GM21360 (cell line): ENCODE measurements around the gene TNFSF12.

Experiments
- ATAC-seq: cut with Tn5 transposase; IDR thresholded peaks from one replicate; pipeline ENCODE4 v1.9.1; 2021; ENCODE audit warnings: mild to moderate bottlenecking, moderate library complexity; ENCODE audit not compliant: unreplicated experiment

The TNFSF12 gene, protein sequence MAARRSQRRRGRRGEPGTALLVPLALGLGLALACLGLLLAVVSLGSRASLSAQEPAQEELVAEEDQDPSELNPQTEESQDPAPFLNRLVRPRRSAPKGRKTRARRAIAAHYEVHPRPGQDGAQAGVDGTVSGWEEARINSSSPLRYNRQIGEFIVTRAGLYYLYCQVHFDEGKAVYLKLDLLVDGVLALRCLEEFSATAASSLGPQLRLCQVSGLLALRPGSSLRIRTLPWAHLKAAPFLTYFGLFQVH

GRCh38 chr17:7548585-7549400 is at the start of gene TNFSF12:
TSS of gene TNFSF12 (plus strand) at chr17:7549058. CDS start at chr17:7549154, 96 bp downstream.
- ATAC-seq, result no peak

DNA sequence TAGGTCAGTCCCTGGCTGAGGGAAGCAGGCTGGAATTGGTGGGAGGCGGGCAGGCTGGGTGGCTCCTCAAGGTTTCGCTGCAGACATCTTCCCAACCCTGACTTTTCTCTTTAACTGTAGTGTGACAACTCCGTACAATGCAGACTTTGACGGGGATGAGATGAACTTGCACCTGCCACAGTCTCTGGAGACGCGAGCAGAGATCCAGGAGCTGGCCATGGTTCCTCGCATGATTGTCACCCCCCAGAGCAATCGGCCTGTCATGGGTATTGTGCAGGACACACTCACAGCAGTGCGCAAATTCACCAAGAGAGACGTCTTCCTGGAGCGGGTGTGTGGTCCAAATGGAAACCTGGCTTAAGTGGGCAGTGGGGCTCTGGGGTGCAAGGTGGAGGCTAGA is 49.7 kb upstream of the TNFSF12 start:
- ATAC-seq, result no peak

DNA sequence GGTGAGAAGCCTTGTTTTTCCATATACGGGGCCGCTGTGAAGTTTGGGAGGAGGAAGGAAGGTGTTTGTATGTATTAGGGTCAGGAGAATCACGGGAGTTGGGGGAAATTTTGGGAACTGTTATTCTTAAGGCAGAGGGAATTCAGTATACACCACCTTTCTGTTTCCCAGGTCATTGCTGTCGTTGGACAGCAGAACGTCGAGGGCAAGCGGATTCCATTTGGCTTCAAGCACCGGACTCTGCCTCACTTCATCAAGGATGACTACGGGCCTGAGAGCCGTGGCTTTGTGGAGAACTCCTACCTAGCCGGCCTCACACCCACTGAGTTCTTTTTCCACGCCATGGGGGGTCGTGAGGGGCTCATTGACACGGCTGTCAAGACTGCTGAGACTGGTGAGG is 47.1 kb upstream of the TNFSF12 start:
- no peak for ATAC-seq

GRCh38 chr17:7502171-7502847 is 46.5 kb upstream of the TNFSF12 start:
- no peak for ATAC-seq

DNA sequence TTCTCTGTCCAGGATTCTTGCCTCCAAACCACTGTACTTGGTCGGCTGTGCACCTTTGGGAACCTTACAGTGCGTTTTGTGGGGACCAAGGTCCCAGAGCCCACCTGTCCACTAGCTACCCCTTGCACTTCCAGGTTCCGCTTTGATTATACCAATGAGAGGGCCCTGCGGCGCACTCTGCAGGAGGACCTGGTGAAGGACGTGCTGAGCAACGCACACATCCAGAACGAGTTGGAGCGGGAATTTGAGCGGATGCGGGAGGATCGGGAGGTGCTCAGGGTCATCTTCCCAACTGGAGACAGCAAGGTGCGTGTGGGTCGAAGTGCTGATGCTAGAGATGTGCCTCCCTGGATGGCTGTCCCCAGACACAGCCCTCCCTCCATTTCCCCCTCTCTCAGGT is 45.9 kb upstream of the TNFSF12 start:
- no peak for ATAC-seq

- ATAC-seq, result no peak
Observed at GRCh38 chr17:7503521-7503920, 45.3 kb upstream of the TNFSF12 start.

DNA sequence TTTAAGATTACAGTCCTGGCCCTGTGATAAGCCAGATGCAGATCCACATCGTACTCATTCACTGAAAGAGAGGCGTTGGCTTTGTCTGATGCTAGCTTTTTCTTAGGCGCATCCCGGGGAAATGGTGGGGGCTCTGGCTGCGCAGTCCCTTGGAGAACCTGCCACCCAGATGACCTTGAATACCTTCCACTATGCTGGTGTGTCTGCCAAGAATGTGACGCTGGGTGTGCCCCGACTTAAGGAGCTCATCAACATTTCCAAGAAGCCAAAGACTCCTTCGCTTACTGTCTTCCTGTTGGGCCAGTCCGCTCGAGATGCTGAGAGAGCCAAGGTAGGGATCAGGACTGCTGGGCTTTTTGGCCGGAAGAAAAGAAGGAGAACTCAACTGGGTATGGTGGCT is 40.7 kb upstream of the TNFSF12 start:
- no peak for ATAC-seq

GRCh38 chr17:7508846-7509245 is 40.0 kb upstream of the TNFSF12 start:
- no peak for ATAC-seq

- ATAC-seq, result no peak
Observed at GRCh38 chr17:7509937-7510336, 38.9 kb upstream of the TNFSF12 start.

- ATAC-seq, result no peak
Observed at GRCh38 chr17:7511108-7511507, 37.8 kb upstream of the TNFSF12 start.

- no peak for ATAC-seq
Observed at GRCh38 chr17:7512105-7512504, 36.8 kb upstream of the TNFSF12 start.

DNA sequence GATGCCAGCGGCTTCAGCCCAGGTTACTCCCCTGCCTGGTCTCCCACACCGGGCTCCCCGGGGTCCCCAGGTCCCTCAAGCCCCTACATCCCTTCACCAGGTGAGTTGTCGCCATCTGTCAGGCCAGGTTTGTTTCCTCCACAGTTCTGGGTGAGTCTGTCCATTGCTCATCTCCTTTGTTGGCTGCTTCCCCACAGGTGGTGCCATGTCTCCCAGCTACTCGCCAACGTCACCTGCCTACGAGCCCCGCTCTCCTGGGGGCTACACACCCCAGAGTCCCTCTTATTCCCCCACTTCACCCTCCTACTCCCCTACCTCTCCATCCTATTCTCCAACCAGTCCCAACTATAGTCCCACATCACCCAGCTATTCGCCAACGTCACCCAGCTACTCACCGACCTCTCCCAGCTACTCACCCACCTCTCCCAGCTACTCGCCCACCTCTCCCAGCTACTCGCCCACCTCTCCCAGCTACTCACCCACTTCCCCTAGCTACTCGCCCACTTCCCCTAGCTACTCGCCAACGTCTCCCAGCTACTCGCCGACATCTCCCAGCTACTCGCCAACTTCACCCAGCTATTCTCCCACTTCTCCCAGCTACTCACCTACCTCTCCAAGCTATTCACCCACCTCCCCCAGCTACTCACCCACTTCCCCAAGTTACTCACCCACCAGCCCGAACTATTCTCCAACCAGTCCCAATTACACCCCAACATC is 35.9 kb upstream of the TNFSF12 start:
- no peak for ATAC-seq

DNA sequence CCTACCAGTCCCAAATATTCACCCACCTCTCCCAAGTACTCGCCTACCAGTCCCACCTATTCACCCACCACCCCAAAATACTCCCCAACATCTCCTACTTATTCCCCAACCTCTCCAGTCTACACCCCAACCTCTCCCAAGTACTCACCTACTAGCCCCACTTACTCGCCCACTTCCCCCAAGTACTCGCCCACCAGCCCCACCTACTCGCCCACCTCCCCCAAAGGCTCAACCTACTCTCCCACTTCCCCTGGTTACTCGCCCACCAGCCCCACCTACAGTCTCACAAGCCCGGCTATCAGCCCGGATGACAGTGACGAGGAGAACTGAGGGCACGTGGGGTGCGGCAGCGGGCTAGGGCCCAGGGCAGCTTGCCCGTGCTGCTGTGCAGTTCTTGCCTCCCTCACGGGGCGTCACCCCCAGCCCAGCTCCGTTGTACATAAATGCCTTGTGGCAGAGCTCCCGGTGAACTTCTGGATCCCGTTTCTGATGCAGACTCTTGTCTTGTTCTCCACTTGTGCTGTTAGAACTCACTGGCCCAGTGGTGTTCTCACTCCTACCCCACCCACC is 34.9 kb upstream of the TNFSF12 start:
- no peak for ATAC-seq

GRCh38 chr17:7515911-7516610 is 32.8 kb upstream of the TNFSF12 start:
- no peak for ATAC-seq

- no peak for ATAC-seq
Observed at GRCh38 chr17:7523033-7523432, 25.8 kb upstream of the TNFSF12 start.

- no peak for ATAC-seq
Observed at GRCh38 chr17:7528842-7529241, 20.0 kb upstream of the TNFSF12 start.

DNA sequence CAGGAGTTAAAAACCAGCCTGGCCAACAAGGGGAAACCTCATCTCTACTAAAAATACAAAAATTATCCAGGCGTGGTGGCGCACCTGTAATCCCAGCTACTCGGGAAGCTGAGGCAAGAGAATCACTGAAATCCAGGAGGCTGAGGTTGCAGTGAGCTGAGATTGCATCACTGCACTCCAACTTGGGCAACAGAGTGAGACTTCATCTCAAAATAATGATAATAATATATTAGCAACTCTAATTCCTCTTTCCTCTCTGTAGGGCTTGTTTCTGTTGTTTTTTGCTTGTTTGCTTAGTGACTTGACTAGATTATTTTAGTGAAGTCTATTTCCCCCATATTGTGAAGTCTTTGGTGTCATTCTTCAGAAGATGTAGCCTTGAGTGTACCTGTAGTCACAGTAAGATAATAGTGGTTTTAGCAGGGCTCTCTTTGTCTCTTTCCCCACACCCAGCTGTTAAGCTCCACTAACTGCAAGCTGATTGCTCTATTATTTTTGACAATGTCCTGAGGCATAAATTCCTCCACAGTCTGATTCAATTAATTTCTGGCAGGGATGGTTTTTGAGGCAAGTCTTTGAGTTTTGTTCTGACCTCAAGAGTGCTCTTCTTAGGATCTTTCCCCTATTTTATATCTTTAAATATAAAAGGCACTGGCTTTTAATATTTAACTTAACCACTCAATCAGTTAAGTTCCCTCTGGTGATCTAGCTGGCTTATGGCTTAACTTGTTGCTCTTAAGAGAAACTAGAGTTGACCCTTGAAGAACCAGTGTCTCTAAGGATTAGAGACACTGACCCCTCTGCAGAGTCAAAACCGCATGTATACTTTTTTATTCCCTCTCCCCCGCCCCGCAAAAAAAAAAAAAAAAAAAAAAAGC is 18.6 kb upstream of the TNFSF12 start:
- no peak for ATAC-seq

DNA sequence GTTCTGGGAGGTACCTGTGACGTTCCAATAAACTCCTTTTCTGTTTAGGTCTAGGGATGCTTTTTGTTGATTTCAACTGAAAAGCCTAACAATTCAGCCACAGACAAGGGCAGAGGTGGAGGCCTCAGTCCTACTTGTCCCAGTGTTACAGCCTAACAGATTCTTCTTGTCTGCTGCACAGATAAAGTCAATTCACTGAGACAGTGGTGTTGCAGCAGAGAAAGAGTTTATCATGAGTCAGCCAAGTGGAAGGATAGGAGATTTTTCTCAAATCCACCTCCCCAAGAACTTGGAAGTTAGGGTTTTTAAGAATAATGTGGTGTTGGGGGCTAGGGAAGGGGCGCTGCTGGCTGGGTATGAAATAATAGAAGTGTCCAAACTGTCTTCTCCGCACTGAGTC is 10.8 kb upstream of the TNFSF12 start:
- no peak for ATAC-seq

DNA sequence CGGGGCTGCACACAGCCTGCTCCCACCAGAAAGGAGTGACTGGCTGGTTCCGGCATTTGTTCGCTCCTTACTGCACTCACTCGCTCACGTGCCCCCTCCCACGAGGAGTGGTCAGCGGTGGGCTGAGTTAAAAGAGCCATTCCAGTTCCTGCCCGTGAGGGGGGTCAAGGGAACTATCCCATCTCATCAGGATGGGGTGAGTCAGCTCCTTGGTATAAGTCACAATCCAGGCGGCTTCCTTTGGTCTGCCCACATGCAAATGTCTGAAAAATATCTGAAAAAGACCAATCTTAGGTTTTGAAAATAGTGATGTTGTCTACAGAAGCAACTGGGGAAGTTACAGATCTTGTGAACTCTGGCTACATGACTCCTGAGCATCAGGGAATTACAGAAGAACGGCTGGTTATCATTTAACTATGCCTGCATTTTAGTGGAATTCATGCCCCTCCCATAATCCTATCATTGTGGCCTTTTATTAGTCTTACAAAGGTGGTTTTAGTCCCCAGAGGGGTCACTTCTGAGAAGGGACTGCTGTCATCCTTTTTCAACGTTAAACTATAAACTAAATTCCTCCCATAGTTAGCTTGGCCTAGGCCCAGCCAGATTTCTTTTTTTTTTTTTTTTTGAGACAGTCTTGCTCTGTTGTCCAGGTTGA is 9.8 kb upstream of the TNFSF12 start:
- no peak for ATAC-seq
